RWPE2 (cell line): Measurements from ENCODE around the gene MYLK4.

Experiments used
- ATAC-seq: fragments of 200-7000 bp; cut with Tn5 transposase; 3 replicates; pipeline ENCODE4 v1.9.1; 2021; ENCODE audit warnings: low read depth
- DNase-seq: peaks from one replicate; pipeline ENCODE4 v3.0.0-alpha.2; 2020; ENCODE audit warnings: low spot score
- H3K27ac ChIP-seq: fragments of 450-650 bp; 2 replicates; pipeline ENCODE4 v1.5.1; 2017; ENCODE audit warnings: mild to moderate bottlenecking; ENCODE audit not compliant: poor library complexity, severe bottlenecking
- H3K27me3 ChIP-seq: fragments of 250-450 bp; sonication (Bioruptor Pico); 2 replicates; pipeline ENCODE4 v1.5.1; 2021; ENCODE audit warnings: mild to moderate bottlenecking, moderate library complexity; ENCODE audit not compliant: insufficient read depth, poor library complexity, severe bottlenecking
- H3K36me3 ChIP-seq: fragments of 250-450 bp; sonication (Bioruptor Pico); 2 replicates; pipeline ENCODE4 v1.5.1; 2020; ENCODE audit warnings: low read depth, mild to moderate bottlenecking, moderate library complexity
- H3K4me1 ChIP-seq: fragments of 250-450 bp; sonication (Bioruptor Pico); 2 replicates; pipeline ENCODE4 v1.5.1; 2021; ENCODE audit warnings: mild to moderate bottlenecking, moderate library complexity; ENCODE audit not compliant: insufficient read depth, poor library complexity, severe bottlenecking
- H3K4me3 ChIP-seq: fragments of 250-450 bp; sonication (Bioruptor Pico); 2 replicates; pipeline ENCODE4 v1.5.1; 2021; ENCODE audit warnings: mild to moderate bottlenecking, moderate library complexity; ENCODE audit not compliant: severe bottlenecking
- H3K9me3 ChIP-seq: fragments of 250-450 bp; sonication (Bioruptor Pico); 2 replicates; pipeline ENCODE4 v1.5.1; 2021; ENCODE audit warnings: mild to moderate bottlenecking, moderate library complexity; ENCODE audit not compliant: severe bottlenecking
- CTCF ChIP-seq: fragments of 450-650 bp; IDR thresholded peaks from one replicate; pipeline ENCODE4 v1.5.1; 2017; ENCODE audit warnings: mild to moderate bottlenecking, moderate library complexity; ENCODE audit not compliant: poor library complexity, severe bottlenecking

The MYLK4 gene

GRCh38 chr6:2655844-2656433 lies 94.8 kb downstream of the MYLK4 start:
- Histone ChIP-seq H3K4me1 (peaks cover 24% of the 10 kb centered on the region), H3K27me3 (no peaks in the 10 kb centered on the region), H3K4me3 (no peak overlapping the region), H3K36me3 (no peaks in the 10 kb centered on the region), H3K9me3 (no peaks in the 10 kb centered on the region), H3K27ac (no peak overlapping the region)
- no peak for DNase-seq
- no peak for ATAC-seq
- TF ChIP-seq CTCF = no peak

- DNase-seq (no peak), ATAC-seq (no peak)
- Histone ChIP-seq H3K4me3 (no peak overlapping the region), H3K9me3 (no peaks in the 10 kb centered on the region), H3K36me3 (no peaks in the 10 kb centered on the region), H3K27me3 (no peaks in the 10 kb centered on the region), H3K4me1 (peaks cover 6% of the 10 kb centered on the region), H3K27ac (no peak overlapping the region)
- TF ChIP-seq CTCF = no peak
Measured at GRCh38 chr6:2653369-2654032, 97.2 kb downstream of the MYLK4 start.

- Histone ChIP-seq H3K4me1 (no peaks in the 10 kb centered on the region), H3K9me3 (no peaks in the 10 kb centered on the region), H3K27me3 (no peaks in the 10 kb centered on the region), H3K36me3 (no peaks in the 10 kb centered on the region), H3K27ac (no peak overlapping the region), H3K4me3 (no peak overlapping the region)
- no peak for DNase-seq
- no peak for ATAC-seq
- TF ChIP-seq CTCF = no peak
Measured at GRCh38 chr6:2652611-2653010, 98.1 kb downstream of the MYLK4 start.

- no peaks in the 10 kb centered on the region for H3K9me3 ChIP-seq
- no peak for TF ChIP-seq CTCF
- no peaks in the 10 kb centered on the region for H3K36me3 ChIP-seq
- no peak overlapping the region for H3K4me3 ChIP-seq
- H3K27ac ChIP-seq = no peak overlapping the region
- H3K27me3 ChIP-seq = no peaks in the 10 kb centered on the region
- no peak for ATAC-seq
- DNase-seq = no peak
- no peaks in the 10 kb centered on the region for H3K4me1 ChIP-seq
Measured at GRCh38 chr6:2651961-2652360, 98.8 kb downstream of the MYLK4 start.

GRCh38 chr6:2651536-2651935 lies 99.2 kb downstream of the MYLK4 start:
- TF ChIP-seq CTCF = no peak
- Histone ChIP-seq H3K9me3 (no peaks in the 10 kb centered on the region), H3K36me3 (no peaks in the 10 kb centered on the region), H3K4me3 (no peak overlapping the region), H3K27me3 (no peaks in the 10 kb centered on the region), H3K4me1 (no peaks in the 10 kb centered on the region), H3K27ac (no peak overlapping the region)
- no peak for DNase-seq
- no peak for ATAC-seq
